ENCODE results near the gene RNF114.
"Not testable (repeated sequence)": the region's sequence is repeated elsewhere in the genome, so short reads cannot be mapped to it uniquely, and the experiment has no call there.

RNF114 gene, protein sequence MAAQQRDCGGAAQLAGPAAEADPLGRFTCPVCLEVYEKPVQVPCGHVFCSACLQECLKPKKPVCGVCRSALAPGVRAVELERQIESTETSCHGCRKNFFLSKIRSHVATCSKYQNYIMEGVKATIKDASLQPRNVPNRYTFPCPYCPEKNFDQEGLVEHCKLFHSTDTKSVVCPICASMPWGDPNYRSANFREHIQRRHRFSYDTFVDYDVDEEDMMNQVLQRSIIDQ

DNA sequence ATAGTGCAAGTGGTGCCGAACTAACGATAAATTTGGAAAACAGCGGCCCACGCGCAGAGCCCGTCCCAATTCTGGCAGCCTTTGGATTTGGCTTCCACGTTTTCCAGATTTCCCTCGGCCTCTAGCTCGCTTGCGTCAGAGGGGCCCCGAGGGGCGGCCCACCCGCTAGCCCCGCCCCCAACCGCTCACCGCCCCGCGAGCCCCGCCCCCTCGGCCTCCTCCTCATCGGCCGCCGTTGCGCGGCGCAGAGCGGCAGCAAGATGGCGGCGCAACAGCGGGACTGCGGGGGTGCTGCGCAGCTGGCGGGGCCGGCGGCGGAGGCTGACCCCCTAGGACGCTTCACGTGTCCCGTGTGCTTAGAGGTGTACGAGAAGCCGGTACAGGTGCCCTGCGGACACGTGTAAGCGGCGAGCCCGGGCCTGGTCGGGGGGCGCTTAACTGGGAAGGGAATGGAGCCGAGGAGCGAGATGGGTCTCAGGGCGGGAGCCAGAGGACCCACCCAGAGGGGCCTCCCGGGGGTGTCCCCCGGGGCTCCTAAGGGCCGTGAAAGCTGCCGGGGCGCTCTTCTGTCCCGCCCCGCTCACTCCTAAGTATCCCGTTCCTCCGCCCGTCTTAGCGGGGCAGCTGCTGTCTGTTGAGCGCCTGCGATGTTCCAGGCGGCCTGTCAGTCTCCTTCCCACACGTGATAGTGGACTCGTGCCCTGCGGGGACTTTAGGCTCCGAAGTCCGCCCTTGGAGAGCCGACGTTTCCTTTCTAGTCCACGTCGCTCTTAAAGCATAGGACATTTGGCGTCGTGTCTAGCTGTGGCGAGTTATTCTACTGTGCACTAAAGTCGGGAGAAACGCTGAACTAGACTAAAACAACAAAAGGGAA, at the start of gene RNF114:
Gene RNF114, plus strand, starts transcription at position 245 of the 874 bp plus-strand sequence. Its CDS starts 16 bp downstream, at position 261.
- peak; percentile 80 to 86 for DNase-seq (ENCODE audit: low read depth in 1 of 2, low spot score in 1 of 2)

DNA sequence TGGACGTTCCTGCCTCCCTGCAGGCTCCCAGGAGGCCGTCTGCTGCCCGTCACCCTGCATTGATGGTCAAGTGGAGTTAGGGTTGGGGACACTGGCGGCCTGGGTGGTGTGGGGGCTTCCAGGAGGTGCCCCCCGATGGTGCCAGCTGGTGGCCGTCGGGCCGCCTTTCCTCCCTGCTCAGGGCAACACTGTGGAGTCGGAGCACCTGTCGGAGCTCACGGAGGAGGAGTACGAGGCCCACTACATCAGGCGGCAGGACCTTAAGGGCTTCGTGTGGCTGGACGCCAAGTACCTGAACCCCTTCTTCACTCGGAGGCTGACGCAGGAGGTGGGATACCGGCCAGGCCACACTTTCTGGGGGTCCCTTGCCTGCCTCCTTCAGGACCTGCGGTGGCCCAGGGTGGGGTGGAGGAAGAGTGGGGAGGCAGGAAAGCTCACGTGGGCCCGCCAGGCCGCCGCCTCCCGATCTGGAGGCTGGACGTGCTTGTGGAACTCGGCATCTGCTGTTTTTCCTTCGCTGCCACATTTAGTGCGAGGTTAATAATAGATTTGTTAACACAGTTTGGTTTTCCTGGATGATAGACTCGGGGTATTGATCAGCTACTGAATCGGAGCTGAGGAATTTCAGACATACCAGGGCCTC, 49.5 kb upstream of the RNF114 start:
- DNase-seq (ENCODE audit: low read depth in 1 of 2, low spot score in 1 of 2), result no peak

DNA sequence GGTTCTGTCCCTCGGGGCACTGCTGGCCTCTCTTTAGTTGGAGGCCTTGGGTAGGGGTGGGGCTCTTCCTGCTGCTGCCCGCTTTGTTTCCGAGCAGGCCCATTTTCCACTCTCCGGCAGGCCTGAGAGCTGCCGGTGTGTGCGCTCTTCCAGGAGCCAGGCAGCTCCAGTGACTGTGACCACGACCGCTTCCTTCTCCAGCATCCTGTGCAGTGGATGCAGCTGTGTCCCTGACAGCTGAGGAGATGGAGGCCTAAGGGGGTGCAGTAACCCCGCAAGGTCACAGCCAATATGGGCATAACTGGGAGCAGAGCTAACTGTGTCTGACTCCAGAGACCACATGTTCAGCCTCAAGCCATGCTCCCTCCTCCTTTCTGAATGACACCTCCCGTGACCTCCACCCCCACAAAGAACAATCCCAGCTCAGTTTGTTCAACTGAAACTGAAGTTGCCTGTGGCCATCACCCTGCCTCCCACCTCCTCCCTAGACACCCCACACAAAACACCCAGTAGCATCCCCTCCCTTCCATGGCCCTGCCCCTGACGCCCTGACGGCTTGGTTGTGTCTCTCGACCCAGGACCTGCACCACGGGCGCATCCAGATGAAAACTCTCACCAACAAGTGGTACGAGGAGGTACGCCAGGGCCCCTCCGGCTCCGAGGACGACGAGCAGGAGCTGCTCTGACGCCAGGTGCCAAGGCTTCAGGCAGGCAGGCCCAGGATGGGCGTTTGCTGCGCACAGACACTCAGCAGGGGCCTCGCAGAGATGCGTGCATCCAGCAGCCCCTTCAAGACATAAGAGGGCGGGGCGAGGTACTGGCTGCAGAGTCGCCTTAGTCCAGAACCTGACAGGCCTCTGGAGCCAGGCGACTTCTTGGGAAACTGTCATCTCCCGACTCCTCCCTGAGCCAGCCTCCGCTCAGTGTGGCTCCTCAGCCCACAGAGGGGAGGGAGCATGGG, 48.7 kb upstream of the RNF114 start:
- no peak for DNase-seq (ENCODE audit: low read depth in 1 of 2, low spot score in 1 of 2)

DNA sequence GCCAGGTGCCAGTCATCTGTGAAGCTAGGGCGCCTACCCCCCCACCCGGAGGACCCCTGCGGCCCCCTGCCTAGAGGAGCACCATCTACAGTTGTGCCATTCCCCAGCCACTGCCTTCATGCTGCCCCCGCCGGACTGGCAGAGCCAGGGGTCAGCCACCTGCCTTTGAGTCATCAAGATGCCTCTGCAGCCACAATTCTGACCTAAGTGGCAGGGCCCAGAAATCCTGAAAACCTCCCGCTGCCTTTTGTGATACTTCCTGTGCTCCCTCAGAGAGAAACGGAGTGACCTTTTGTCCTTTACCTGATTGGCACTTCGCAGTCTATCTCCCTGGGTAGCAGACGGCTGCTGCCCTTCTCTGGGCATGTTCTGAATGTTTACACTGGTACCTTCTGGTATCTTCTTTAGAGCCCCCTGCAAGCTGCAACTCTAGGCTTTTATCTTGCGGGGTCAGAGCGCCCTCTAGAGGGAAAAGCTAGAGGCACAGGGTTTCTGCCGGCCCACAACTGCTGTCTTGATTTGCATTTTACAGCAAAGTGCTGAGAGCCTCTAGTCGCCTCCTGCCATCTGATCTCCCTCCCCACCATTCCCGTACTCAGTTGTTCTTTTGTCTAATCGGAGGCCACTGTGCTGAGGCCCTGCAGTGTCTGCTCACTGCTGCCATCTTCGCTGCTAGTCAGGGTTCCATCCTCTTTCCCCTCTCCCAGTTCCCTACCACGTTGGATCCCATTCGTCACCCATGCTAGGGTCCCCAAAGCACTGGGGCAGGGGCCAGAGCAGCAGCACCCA, 47.8 kb upstream of the RNF114 start:
- peak in 1 of 2 donors; percentile 30 for DNase-seq (ENCODE audit: low read depth in 1 of 2, low spot score in 1 of 2)

DNA sequence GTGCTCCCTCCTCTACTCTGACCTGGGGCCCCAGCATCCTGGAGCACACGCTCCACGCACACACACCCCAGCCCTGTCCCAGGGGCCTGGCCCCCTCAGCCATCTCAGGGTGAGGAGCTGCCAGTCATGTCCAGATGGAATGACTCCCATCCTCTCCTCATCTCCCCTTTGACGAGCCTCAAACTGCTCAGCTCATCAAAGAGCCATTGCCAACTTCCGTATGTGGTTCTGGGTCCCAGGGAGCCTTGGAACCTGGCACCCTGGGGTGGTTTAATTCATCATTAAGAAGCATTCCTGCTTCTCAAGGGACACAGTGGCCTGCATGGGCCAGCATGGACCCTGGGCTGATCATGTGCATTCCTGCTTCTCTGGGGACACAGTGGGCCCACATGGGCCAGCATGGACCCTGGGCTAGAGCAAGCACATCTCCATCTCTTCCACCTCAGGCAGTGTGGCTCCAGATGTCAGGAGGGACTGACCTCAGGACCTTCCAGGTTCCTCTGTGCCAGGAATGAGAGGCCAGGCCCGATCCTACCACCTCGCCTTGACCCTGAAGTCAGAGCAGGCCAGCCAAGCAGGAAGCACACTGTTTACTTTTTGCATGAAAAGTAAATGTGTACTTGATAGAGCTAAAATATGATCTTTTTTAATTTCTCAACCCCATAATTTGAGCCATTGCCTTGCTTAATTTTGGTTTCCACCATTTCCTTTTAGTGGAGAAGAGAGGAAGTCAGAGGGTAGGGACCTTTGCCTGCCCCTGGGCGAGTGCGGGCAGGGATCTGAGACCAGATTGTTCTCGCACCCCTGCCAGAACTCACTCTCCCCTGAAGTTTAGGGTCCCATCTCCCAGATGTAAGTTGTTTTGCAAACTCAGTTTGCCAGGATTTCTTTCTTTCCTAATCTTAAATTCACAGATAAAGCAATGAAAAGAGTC, 46.9 kb upstream of the RNF114 start:
- no peak for DNase-seq (ENCODE audit: low read depth in 1 of 2, low spot score in 1 of 2)

DNA sequence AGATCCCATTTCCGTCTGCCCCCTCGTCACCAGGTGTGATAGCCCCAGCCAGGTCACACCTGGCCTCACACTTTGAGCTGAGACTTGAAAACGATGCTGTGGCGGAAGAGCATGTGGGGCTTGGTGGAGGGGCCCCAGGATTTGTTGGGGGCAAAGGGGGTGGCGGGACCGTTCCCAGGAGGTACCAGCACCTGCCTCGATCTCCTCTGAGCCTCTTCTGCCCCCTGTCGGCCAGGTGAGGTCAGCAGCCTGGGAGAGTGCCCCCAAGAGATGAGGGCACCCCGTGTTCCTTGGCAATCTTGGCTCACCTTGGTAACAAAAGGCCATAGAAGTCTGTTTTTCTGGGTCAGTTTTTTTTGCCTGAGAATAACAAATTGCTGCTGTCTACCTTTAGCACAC, 46.3 kb upstream of the RNF114 start:
- DNase-seq (ENCODE audit: low read depth in 1 of 2, low spot score in 1 of 2), result no peak

DNA sequence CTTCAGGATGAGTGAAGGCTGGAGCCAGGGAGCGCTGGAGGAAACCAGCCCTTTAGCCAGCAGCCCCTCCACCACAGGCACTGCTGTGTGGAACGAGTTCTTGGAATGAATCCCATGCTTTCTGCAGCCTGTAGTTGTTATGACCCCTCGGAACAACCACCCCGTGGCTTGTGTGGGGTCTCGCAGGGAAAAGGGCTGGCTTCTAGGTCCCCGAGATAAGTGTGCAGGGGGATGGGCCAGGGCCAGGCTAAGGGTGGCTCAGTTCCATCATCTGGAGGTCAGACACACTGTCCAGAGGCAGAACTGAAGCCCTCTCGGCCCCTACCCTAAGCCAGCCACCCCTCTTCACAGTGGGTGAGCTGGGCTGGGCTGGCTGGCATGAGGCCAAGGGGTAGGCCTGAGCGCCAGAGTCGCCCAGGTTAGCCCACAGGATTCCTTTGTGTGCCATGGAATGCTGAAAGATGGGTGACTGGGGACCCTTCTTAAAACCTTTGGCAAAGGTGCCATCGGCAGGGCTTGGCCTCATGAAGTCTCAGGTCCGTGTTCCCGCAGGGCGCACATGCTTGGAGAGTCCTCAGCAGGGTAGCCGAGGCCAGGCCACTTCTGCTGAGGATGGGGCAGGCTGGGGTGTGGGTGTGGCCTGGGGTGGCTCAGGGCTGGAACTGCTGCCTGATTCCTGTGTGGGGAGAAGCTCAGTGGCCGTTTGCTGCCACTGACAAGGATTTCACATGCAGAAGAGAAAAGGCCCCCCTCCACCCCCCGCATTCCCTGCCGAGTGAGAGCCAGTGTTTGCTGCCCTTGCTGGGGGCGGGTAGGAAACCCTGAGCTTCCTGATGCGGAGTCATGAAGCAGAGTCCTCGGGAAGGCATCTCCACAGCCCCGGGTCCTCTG, 45.5 kb upstream of the RNF114 start:
- DNase-seq (ENCODE audit: low read depth in 1 of 2, low spot score in 1 of 2), result no peak

DNA sequence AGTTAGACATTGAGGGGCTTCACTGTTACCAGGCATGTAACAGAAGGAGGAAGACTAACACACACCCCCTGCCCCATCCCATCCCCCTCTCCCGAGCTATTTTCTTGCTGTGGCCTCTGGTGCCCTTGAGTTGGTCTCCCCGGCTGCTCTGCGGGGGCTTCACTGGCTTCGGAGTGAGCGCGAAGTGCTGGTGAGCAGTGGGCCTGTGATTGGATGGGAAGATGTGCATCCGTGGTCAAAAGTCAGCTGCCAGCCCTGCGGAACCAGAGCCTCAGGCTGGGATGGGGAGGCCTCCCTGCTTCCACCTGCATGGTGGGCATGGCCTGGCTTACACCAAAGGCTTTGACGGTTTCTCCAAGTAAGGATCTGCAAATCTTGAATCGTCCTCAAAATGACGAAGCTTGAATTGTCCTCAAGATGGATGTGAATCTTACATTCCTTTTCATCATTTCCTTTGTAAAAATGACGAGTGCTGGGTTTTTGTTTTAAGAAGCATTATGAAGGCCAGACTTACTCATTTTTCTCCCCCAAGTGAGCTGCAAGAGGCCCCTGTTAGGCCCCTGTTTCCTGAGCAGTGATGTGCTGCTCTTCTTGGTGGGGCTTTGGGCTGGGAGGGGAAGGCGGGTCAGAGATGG, 44.6 kb upstream of the RNF114 start:
- no peak for DNase-seq (ENCODE audit: low read depth in 1 of 2, low spot score in 1 of 2)

DNA sequence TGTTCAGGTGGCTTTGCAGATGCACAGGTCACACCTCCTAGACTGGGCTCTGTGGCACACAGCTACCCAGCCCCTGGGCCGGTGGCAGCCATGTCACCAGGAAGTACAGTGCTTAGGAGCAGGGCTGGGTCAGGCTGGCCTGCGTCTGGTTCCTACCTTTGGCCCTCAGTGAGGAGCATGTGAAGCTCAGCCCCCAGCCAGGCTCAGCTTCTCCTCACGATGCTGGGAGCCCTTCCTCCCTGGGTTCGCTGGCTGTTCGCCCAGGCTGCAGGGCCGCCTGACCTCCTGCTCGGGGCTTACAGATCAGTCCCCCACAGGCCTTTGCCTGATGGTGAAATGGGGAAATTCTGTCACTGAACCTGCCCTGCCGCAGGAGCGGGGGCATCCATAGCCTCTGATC, 43.9 kb upstream of the RNF114 start:
- DNase-seq (ENCODE audit: low read depth in 1 of 2, low spot score in 1 of 2), result no peak

DNA sequence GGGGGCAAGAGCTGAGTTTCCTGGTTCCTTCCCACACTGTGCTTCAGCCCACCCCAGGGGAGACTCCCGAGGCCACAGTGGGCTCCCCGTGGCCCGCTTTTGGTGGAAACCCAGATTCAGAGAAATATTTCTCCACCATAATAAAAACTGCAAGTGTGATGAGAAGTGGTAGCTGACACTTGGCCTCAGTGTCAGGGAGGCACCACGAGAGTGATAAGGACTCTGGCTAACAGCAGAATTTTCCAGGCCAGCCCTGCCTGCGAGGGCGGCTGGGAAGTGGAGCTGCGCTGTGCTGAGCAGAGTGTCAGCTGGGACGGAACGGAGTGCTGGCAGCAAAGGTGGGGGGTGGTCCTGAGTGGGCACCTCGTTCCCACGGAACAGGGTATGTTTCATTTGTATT, 43.4 kb upstream of the RNF114 start:
- no peak for DNase-seq (ENCODE audit: low read depth in 1 of 2, low spot score in 1 of 2)

DNA sequence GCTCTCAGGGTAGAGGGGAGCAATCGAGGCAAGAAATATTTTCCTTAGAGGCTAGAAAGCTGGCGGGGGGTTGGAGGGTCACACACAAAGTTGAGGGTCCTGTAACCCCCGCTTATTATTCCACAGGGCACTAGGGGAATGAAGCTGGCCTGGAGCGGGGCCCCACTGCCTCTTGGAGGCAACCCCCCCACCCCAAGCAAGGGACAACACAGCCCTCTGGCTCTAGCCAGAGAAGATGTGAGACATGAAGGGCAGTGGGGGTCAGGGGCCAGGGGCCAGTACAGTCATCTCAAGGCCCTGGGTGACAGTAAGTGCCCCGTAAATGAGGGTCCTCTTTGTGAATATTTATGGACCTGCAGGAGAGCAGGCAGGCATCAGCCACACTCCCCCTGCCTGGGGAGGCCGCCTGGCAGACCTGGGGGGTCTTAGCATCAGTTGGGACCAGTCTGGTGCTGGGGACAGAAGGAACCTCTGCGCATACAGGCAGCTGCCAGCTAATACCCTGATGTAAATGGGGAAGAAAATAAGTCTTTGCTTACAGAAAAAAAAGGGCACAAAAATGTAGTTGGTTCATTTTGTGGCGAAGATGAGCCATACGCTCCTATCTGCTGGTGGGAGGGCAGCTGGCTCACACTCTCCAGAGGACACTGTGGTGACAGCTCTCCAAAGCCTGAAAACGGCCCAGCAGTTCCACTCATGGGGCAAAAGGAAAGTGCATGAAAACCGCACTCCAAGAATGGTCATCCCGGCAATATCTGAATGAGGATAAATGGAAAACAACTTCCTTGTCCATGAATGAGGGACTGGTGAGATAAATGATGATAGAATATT, 42.7 kb upstream of the RNF114 start:
- no peak for DNase-seq (ENCODE audit: low read depth in 1 of 2, low spot score in 1 of 2)

DNA sequence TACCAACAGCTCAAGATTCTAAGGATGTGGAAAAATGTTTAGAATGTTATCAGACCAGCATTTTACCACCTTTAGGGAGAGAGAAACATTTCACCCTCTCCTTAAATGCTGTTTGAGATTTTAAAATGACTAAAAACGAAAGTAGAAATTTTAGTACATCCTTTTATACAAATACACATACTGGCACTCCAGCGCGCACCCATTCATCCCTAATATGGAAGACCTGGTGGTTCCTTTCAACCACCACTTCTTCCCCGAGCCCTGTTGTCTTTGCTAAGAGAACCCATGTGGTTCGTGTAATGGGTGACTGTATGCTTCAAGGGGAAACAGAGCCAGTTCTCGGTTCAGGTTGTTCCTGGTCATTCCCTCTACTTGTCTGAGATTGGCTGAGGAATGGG, 42.1 kb upstream of the RNF114 start:
- DNase-seq (ENCODE audit: low read depth in 1 of 2, low spot score in 1 of 2), result no peak

DNA sequence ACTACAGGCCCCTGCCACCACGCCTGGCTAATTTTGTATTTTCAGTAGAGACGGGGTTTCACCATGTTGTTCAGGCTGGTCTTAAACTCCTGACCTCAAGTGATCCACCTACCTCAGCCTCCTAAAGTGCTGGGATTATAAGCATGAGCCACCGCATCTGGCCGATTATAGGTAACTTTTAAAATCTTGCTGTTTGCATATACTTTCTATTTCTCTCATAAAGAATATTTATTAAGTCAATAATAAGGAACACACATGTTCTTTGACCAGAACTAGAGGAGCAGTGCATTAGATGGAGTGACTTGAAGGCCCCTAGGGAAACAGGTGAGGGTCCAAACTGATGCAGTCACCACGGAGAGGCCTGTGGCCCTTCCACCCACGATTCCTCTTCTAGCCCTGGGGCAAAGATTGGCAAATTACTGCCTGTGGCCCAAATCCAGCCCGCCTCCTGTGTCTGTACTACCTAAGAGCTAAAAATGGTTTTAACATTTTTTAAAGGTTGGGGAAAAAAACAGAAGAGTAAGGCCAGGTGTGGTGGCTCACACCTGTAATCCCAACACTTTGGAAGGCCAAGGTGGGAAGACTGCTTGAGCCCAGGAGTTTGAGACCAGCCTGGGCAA, 40.6 kb upstream of the RNF114 start:
- DNase-seq (ENCODE audit: low read depth in 1 of 2, low spot score in 1 of 2), result not testable (repeated sequence)

DNA sequence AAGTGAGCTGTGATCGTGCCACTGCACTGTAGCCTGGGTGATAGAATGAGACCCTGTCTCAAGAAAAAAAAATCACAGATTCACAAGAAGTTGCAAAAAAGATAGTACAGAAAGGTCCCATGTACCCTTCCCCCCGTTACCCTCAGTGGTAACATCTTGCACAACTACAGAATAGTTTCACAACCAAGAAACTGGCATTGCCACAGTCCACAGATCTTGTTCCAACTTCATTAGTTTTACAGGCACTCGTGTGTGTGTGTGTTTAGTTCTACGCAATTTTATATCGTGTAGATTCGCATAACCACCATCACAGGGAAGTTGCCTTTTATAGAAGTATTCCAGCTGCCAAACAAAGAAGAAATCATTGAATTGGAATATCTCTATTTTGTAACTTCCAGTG, 40.0 kb upstream of the RNF114 start:
- no peak for DNase-seq (ENCODE audit: low read depth in 1 of 2, low spot score in 1 of 2)

DNA sequence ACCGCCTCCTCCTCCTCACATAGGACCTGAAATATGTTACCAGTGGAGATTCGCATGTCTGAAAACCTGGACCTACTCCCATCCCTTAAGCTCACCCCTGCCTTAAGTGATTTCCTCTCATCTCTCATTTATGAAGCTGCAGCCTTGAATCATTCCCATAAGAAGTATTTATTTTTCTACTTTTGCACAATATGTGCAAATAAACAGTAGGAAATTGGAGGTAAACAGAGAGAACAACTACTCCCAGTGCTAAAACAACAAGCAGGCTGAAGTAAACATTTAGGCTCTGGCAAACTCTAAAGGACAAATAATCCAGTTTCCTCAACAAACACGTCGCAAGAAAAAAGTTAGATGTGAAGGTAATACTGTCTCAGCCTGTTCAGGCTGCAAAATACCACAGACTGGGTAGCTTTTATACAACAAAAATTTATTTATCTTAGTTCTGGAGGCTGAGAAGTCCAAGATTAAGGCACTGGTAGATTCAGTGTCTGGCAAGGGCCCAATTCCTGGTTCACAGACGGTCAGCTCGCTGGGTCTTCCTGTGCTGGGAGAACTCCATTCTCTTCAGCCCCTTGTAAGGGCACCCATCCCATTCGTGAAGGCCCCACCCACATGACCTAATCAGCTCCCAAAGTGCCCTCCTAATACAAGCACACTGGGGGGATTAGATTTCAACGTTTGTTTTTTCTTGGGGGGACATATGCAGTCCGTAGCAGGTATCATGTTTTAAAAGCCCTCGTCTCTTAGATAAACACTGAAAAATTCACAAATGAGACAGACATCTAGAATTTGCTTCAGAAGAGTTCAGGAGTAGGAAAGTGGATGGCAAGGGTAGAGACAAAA, 36.4 kb upstream of the RNF114 start:
- no peak for DNase-seq (ENCODE audit: low read depth in 1 of 2, low spot score in 1 of 2)

Measured in activated T-helper 1 cell treated with anti-CD3 and anti-CD28 coated beads, Interleukin-2, amount 50 U/mL, for 16 hours (primary cell).